HUDEP-2 (cell line): ENCODE data around the gene CERS1.

Experiments
- DNase-seq, 76 experiments: peaks; one replicate each; lab custom pipeline; 2025; ENCODE audit not compliant: unreplicated experiment in 76 of 76; lab: John Stamatoyannopoulos, UW

Gene CERS1

GRCh38 chr19:18878058-18878797, 17.7 kb downstream of the CERS1 start:
- DNase-seq, result no peak

GRCh38 chr19:18876865-18877264, 19.1 kb downstream of the CERS1 start:
- DNase-seq, result no peak

- DNase-seq, result no peak
Observed at GRCh38 chr19:18875726-18876125, 20.2 kb downstream of the CERS1 start.

GRCh38 chr19:18871543-18871942, 24.4 kb downstream of the CERS1 start:
- DNase-seq, result peak in 56 of 76 experiments; percentile 22 to 76 (median 46)

GRCh38 chr19:18870531-18871172, 25.3 kb downstream of the CERS1 start:
- DNase-seq, result no peak

- no peak for DNase-seq
Observed at GRCh38 chr19:18869781-18870530, 26.0 kb downstream of the CERS1 start.

- no peak for DNase-seq
Observed at GRCh38 chr19:18869023-18869618, 26.8 kb downstream of the CERS1 start.

GRCh38 chr19:18868380-18869022, 27.5 kb downstream of the CERS1 start:
- DNase-seq, result no peak

- no peak for DNase-seq
Observed at GRCh38 chr19:18867751-18868150, 28.2 kb downstream of the CERS1 start.

- DNase-seq, result no peak
Observed at GRCh38 chr19:18867199-18867598, 28.8 kb downstream of the CERS1 start.

- DNase-seq, result no peak
Observed at GRCh38 chr19:18866800-18867123, 29.2 kb downstream of the CERS1 start.

- DNase-seq, result peak in 58 of 76 experiments; percentile 22 to 78 (median 56)
Observed at GRCh38 chr19:18865973-18866799, 29.8 kb downstream of the CERS1 start.

GRCh38 chr19:18865106-18865972, 30.6 kb downstream of the CERS1 start:
- no peak for DNase-seq

GRCh38 chr19:18863843-18864362, 32.1 kb downstream of the CERS1 start:
- no peak for DNase-seq

- DNase-seq, result no peak
Observed at GRCh38 chr19:18862976-18863842, 32.7 kb downstream of the CERS1 start.

- DNase-seq, result no peak
Observed at GRCh38 chr19:18861917-18862316, 34.0 kb downstream of the CERS1 start.

- DNase-seq, result no peak
Observed at GRCh38 chr19:18861235-18861634, 34.7 kb downstream of the CERS1 start.

- no peak for DNase-seq
Observed at GRCh38 chr19:18860725-18861124, 35.2 kb downstream of the CERS1 start.
